ENCODE measurements around the gene CASQ1. TPM values are rescaled to one million over a fixed set of nuclear protein-coding genes. Genes with fewer than 3 reads are reported as not detected.

The CASQ1 gene
- total and polyA plus RNA-seq, 9 of the 15 experiments (the other 6 are each of a cell fraction or from before 2014, with no cell fraction given) = not detected

GRCh38 chr1:160216301-160216700 is 25.9 kb downstream of the CASQ1 start:
- no peaks in the 10 kb centered on the region for H3K9me3 ChIP-seq (replicated peaks; ENCODE audit: control insufficient read depth, insufficient read depth, low read depth, low read length)
- in situ Hi-C loops (cut with MboI) (no loop called here), intact Hi-C loops (cut with micrococcal nuclease) (no loop called here)
- H4K20me1 ChIP-seq (replicated peaks; ENCODE audit: control insufficient read depth, insufficient read depth, low read length) = peaks cover 2% of the 10 kb centered on the region; the same call in 1 of the 2 replicates
- no peak overlapping the region for H3K27ac ChIP-seq (ENCODE audit: extremely low read depth, low read depth, low read length)
- H3K4me3 ChIP-seq = no peak overlapping the region
- peaks cover 98% of the 10 kb centered on the region for H3K36me3 ChIP-seq (ENCODE audit: control insufficient read depth, insufficient read depth, low read length)
- no peaks in the 10 kb centered on the region for H3K79me2 ChIP-seq (ENCODE audit: control insufficient read depth, insufficient read depth, low read length)
- H3K9me1 ChIP-seq (ENCODE audit: control insufficient read depth, insufficient read depth, low read length) = no peaks in the 10 kb centered on the region
- POLR2A ChIA-PET = interaction anchor here (0.6 to 1.2 kb wide), 5 partner anchors 10 to 31 kb away, joined by 3 to 4 read pairs (median 3); no protein-coding TSS in a partner anchor
- H3K27me3 ChIP-seq (ENCODE audit: control insufficient read depth in 2 of 2, insufficient read depth in 2 of 2, low read length in 2 of 2) = no peaks in the 10 kb centered on the region
- no peak for ATAC-seq
- H2AFZ ChIP-seq (ENCODE audit: low read depth, low read length) = no peak overlapping the region
- no peak for DNase-seq (ENCODE audit: extremely low read depth in 1 of 4, low spot score in 3 of 4)
- FAIRE-seq = peak; percentile 26
- BruUV-seq (replicated peaks) = no TSS peak
- no peak overlapping the region for H3K4me2 ChIP-seq (ENCODE audit: insufficient read depth, low read length)
- H3K9ac ChIP-seq (ENCODE audit: insufficient read depth in 1 of 2, low read depth in 2 of 2, low read length in 2 of 2) = no peak overlapping the region
- no peaks in the 10 kb centered on the region for H3K4me1 ChIP-seq (replicated peaks in 1 of 2; ENCODE audit: control insufficient read depth in 2 of 2, insufficient read depth in 2 of 2, low read length in 2 of 2)
- CTCF ChIA-PET (ENCODE audit: low intra/inter-chr PET ratio) = interaction anchor here (1.0 kb wide), 1 partner anchor 24 kb away, joined by 3 read pairs; no protein-coding TSS in a partner anchor
- TF ChIP-seq NUFIP1 (IDR thresholded peaks at IDR 0.05; ENCODE audit: partially characterized antibody) (no peak), FOXA3 (CRISPR knock-in tag; conservative IDR thresholded peaks at IDR 0.05 in 1 of 2, IDR thresholded peaks at IDR 0.05 in 1 of 2) (no peak), TBL1XR1 (IDR thresholded peaks at IDR 0.05; ENCODE audit: low read length in 2 of 2) (no peak), HDAC8 (tag; IDR thresholded peaks at IDR 0.05) (no peak), ZNF75A (CRISPR knock-in tag; IDR thresholded peaks at IDR 0.05) (no peak), ADNP (tag; IDR thresholded peaks at IDR 0.05) (no peak), HDAC3 (IDR thresholded peaks at IDR 0.05; ENCODE audit: borderline replicate concordance, partially characterized antibody) (no peak), DIDO1 (tag; IDR thresholded peaks at IDR 0.05; ENCODE audit: low read depth) (no peak), RFX5 (IDR thresholded peaks at IDR 0.05; ENCODE audit: low read depth, low read length) (no peak), CHAMP1 (IDR thresholded peaks at IDR 0.05) (no peak), ZSCAN32 (CRISPR knock-in tag; IDR thresholded peaks at IDR 0.05) (no peak), NFE2L1 (tag; IDR thresholded peaks at IDR 0.05; ENCODE audit: borderline replicate concordance, low read depth) (no peak), ZNF764 (CRISPR knock-in tag; IDR thresholded peaks at IDR 0.05; ENCODE audit: low read depth) (no peak)
- TF ChIP-seq, protein P1, sequence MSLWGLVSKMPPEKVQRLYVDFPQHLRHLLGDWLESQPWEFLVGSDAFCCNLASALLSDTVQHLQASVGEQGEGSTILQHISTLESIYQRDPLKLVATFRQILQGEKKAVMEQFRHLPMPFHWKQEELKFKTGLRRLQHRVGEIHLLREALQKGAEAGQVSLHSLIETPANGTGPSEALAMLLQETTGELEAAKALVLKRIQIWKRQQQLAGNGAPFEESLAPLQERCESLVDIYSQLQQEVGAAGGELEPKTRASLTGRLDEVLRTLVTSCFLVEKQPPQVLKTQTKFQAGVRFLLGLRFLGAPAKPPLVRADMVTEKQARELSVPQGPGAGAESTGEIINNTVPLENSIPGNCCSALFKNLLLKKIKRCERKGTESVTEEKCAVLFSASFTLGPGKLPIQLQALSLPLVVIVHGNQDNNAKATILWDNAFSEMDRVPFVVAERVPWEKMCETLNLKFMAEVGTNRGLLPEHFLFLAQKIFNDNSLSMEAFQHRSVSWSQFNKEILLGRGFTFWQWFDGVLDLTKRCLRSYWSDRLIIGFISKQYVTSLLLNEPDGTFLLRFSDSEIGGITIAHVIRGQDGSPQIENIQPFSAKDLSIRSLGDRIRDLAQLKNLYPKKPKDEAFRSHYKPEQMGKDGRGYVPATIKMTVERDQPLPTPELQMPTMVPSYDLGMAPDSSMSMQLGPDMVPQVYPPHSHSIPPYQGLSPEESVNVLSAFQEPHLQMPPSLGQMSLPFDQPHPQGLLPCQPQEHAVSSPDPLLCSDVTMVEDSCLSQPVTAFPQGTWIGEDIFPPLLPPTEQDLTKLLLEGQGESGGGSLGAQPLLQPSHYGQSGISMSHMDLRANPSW (CRISPR knock-in tag; IDR thresholded peaks at IDR 0.05) = no peak
- TF ChIP-seq, protein P2, sequence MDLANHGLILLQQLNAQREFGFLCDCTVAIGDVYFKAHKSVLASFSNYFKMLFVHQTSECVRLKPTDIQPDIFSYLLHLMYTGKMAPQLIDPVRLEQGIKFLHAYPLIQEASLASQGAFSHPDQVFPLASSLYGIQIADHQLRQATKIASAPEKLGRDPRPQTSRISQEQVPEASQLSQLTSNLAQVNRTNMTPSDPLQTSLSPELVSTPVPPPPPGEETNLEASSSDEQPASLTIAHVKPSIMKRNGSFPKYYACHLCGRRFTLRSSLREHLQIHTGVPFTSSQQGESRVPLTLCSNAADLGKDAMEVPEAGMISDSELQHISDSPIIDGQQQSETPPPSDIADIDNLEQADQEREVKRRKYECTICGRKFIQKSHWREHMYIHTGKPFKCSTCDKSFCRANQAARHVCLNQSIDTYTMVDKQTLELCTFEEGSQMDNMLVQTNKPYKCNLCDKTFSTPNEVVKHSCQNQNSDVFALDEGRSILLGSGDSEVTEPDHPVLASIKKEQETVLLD (IDR thresholded peaks at IDR 0.05) = no peak
- TF ChIP-seq, protein P3, sequence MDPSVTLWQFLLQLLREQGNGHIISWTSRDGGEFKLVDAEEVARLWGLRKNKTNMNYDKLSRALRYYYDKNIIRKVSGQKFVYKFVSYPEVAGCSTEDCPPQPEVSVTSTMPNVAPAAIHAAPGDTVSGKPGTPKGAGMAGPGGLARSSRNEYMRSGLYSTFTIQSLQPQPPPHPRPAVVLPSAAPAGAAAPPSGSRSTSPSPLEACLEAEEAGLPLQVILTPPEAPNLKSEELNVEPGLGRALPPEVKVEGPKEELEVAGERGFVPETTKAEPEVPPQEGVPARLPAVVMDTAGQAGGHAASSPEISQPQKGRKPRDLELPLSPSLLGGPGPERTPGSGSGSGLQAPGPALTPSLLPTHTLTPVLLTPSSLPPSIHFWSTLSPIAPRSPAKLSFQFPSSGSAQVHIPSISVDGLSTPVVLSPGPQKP (CRISPR knock-in tag; IDR thresholded peaks at IDR 0.05) = no peak

Measured in K562 (cell line).